ENCODE results near the gene C1QL3.

Gene C1QL3

DNA sequence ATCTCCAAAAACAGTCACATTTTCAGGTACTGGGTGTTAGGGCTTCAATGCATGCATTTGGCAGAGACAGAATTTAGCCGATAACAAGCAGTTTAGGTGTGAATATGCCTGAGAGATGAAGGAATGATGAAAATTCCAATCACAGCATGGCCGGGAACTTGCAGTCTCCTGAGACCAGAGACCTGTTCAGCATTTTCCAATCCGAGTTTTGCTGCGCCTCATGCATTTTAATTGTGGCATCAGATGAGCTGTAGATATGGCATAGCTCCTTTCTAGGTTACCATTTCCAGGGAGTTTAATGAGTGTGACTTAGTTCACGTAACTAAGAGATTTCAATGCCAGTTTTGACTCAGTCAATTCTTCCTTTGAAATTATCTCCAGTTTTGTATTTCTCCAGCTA is 14.5 kb upstream of the C1QL3 start:
- Histone ChIP-seq H3K27me3 (ENCODE audit: control insufficient read depth in 2 of 2, insufficient read depth in 2 of 2, low read length in 2 of 2) (no peaks in the 10 kb centered on the region), H3K4me3 (ENCODE audit: low read length in 2 of 2) (no peak overlapping the region), H3K9ac (ENCODE audit: low read depth in 1 of 2, low read length in 2 of 2) (no peak overlapping the region), H3K9me3 (ENCODE audit: control insufficient read depth in 2 of 2, low read length in 2 of 2) (no peaks in the 10 kb centered on the region), H3K4me1 (ENCODE audit: control insufficient read depth in 2 of 2, insufficient read depth in 2 of 2, low read length in 2 of 2) (no peaks in the 10 kb centered on the region), H3K36me3 (ENCODE audit: control insufficient read depth in 2 of 2, insufficient read depth in 2 of 2, low read length in 2 of 2) (no peaks in the 10 kb centered on the region), H3K27ac (ENCODE audit: low read depth in 2 of 2, low read length in 2 of 2) (no peak overlapping the region)

DNA sequence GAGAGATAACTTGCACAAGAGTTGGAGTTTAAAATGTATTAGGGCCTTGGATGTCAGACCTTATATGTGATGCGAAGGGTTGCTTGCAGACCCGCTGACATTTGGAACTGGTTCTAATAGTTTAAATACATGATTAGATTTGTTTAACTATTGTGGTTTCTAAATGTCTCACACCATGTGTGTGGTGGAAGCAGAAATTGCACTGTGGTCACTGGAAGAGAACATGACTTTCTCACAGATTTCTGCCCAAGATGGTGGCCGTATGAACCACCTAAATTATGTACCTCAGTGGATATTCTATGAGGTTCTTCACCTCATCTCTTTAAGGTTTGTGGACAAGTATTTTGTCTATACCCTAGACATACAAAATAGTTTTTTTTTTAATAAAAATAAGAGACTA is 8.2 kb upstream of the C1QL3 start:
- no peaks in the 10 kb centered on the region for H3K9me3 ChIP-seq (ENCODE audit: control insufficient read depth in 2 of 2, low read length in 2 of 2)
- no peaks in the 10 kb centered on the region for H3K27me3 ChIP-seq (ENCODE audit: control insufficient read depth in 2 of 2, insufficient read depth in 2 of 2, low read length in 2 of 2)
- H3K4me1 ChIP-seq (ENCODE audit: control insufficient read depth in 2 of 2, insufficient read depth in 2 of 2, low read length in 2 of 2) = no peaks in the 10 kb centered on the region
- H3K27ac ChIP-seq (ENCODE audit: low read depth in 2 of 2, low read length in 2 of 2) = no peak overlapping the region
- no peaks in the 10 kb centered on the region for H3K36me3 ChIP-seq (ENCODE audit: control insufficient read depth in 2 of 2, insufficient read depth in 2 of 2, low read length in 2 of 2)
- H3K4me3 ChIP-seq (ENCODE audit: low read length in 2 of 2) = no peak overlapping the region
- no peak overlapping the region for H3K9ac ChIP-seq (ENCODE audit: low read depth in 1 of 2, low read length in 2 of 2)

DNA sequence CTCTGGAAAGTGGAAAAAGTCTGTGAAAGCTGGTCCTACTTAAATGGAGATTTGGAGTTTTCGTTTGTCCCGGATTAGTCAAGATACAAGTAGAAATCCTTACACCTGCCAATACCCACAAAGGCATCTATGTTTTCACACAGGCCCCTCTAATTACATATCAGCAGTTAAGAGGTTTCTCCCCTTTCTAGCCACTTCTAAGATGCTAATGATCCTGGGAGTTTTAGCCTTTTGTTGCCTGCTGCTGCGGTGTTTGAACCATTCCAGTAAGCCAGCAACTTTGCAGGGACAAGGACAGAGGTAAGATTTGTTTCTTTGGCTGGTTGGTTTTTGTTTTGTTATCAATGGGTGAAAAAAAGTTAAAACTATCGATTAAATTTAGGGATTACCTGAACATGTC is 5.8 kb upstream of the C1QL3 start:
- Histone ChIP-seq H3K9me3 (ENCODE audit: control insufficient read depth in 2 of 2, low read length in 2 of 2) (no peaks in the 10 kb centered on the region), H3K27me3 (ENCODE audit: control insufficient read depth in 2 of 2, insufficient read depth in 2 of 2, low read length in 2 of 2) (no peaks in the 10 kb centered on the region), H3K27ac (ENCODE audit: low read depth in 2 of 2, low read length in 2 of 2) (no peak overlapping the region)

DNA sequence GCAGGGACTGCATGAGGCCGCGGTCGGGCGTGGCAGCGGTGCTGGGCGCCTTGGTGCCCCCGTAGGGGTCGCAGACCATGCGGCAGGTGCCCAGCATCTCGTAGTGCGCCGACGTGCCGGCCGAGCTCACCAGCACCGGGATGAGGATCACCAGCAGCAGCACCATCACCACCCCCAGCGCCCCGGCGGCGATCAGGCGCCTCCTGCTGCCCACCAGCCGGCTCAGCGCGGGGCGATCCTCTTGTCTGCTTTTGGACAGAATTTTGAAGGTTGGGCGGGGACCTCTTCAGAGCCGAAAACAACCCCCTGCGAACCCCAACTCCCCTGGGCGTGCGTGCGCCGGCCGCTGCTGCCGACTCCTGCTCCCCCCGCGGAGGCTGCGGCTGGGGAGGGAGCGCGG is 779 bp downstream of the C1QL3 start:
- H3K27me3 ChIP-seq (ENCODE audit: control insufficient read depth in 2 of 2, insufficient read depth in 2 of 2, low read length in 2 of 2) = peaks cover 6 to 10% of the 10 kb centered on the region in 2 donors
- no peak overlapping the region for H3K27ac ChIP-seq (ENCODE audit: low read depth in 2 of 2, low read length in 2 of 2)
- H3K4me3 ChIP-seq (ENCODE audit: low read length in 2 of 2) = peak overlapping the region in 1 of 2 donors; percentile 56
- H3K4me1 ChIP-seq (ENCODE audit: control insufficient read depth in 2 of 2, insufficient read depth in 2 of 2, low read length in 2 of 2) = peaks cover 2% of the 10 kb centered on the region in 2 donors
- H3K9me3 ChIP-seq (ENCODE audit: control insufficient read depth in 2 of 2, low read length in 2 of 2) = no peaks in the 10 kb centered on the region
- no peak overlapping the region for H3K9ac ChIP-seq (ENCODE audit: low read depth in 1 of 2, low read length in 2 of 2)
- H3K36me3 ChIP-seq (ENCODE audit: control insufficient read depth in 2 of 2, insufficient read depth in 2 of 2, low read length in 2 of 2) = no peaks in the 10 kb centered on the region

More for the DNA sequence above, 5.8 kb upstream of the C1QL3 start:
- Histone ChIP-seq H3K36me3 (ENCODE audit: control insufficient read depth in 2 of 2, insufficient read depth in 2 of 2, low read length in 2 of 2) (no peaks in the 10 kb centered on the region), H3K4me3 (ENCODE audit: low read length in 2 of 2) (no peak overlapping the region), H3K9ac (ENCODE audit: low read depth in 1 of 2, low read length in 2 of 2) (no peak overlapping the region), H3K4me1 (ENCODE audit: control insufficient read depth in 2 of 2, insufficient read depth in 2 of 2, low read length in 2 of 2) (no peaks in the 10 kb centered on the region)

DNA sequence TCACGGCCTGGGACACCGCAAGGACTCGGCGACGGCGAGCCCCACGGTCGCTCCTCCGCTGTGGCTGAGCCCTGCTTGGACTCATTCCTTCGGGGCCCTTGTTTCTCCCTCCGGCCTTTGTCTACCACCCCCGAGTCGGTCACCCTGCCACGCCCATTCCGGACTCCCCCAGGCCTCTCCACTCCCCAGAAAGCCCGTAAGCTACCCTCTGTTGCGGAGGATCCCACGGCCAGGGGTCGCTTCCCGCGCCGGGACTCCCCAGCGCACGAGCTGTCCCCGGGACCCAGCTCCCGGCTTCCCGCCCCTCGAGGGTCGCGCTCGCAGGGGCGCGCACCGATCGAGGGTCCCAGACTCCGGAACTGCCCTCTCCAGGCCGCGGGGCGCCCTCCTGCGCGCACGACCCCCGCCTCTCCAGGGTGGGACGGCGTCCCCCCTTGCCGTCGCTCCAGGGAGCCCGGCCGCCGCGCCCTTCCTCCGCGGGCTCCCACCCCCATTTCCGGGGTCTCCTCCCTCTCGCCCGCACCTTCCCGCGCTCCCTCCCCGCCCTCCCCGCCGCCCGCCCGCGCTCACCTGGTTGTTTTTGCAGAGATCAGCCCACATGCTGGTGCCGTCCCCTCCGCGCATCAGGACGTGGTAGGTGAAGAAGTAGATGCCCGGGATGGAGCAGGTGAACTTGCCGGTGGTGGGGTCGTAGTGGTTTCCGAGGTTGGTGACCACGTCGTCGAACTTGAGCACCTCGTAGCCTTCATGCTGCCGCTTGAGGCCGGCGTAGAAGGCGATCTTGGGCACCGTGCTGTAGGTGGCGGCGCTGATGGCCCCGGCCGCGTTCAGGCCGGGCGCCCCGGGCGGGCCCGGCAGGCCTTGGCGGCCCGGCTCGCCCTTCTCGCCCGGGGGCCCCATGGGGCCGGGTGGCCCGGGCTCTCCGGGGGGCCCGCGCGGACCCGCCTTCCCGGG is 1.5 kb downstream of the C1QL3 start:
- Histone ChIP-seq H3K4me3 (ENCODE audit: low read length in 2 of 2) (peak overlapping the region; percentile 26 to 49), H3K36me3 (ENCODE audit: control insufficient read depth in 2 of 2, insufficient read depth in 2 of 2, low read length in 2 of 2) (no peaks in the 10 kb centered on the region), H3K9me3 (ENCODE audit: control insufficient read depth in 2 of 2, low read length in 2 of 2) (no peaks in the 10 kb centered on the region), H3K27me3 (ENCODE audit: control insufficient read depth in 2 of 2, insufficient read depth in 2 of 2, low read length in 2 of 2) (peaks cover 6 to 10% of the 10 kb centered on the region in 2 donors), H3K9ac (ENCODE audit: low read depth in 1 of 2, low read length in 2 of 2) (no peak overlapping the region), H3K4me1 (ENCODE audit: control insufficient read depth in 2 of 2, insufficient read depth in 2 of 2, low read length in 2 of 2) (peaks cover 2% of the 10 kb centered on the region in 2 donors), H3K27ac (ENCODE audit: low read depth in 2 of 2, low read length in 2 of 2) (no peak overlapping the region)

DNA sequence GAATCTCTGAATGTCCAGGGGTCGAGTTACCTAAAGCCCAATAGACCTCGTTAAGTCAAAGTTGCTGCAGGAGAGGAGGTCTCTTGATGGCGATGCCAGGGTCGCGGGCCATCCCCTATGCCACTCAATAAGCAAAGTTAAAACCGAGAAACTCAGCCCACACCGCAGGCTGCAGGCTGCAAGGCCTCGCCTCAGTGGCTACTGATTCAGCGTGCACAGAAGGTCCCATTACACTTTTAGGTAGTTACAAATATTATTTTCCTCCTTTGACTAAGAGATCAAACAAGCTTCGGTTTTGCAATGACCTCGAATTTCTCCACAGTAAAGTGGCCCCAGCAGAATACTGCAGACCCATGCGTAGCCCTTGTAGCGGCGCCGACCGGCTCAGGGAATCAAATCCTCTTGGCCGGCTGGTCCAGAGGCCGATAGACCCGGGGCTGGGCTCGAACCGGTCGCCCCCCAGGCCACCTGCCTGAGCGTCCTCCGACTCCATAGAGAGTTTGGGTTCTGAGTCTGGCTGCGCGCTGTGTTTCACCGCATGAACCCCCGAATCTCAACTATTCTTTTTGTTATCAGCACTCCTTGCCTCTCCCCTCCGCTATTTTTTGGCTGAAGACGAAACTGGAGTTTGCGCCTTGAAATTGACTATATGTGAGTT is 2.3 kb downstream of the C1QL3 start:
- H3K36me3 ChIP-seq (ENCODE audit: control insufficient read depth in 2 of 2, insufficient read depth in 2 of 2, low read length in 2 of 2) = no peaks in the 10 kb centered on the region
- H3K27ac ChIP-seq (ENCODE audit: low read depth in 2 of 2, low read length in 2 of 2) = no peak overlapping the region
- peaks cover 6 to 10% of the 10 kb centered on the region in 2 donors for H3K27me3 ChIP-seq (ENCODE audit: control insufficient read depth in 2 of 2, insufficient read depth in 2 of 2, low read length in 2 of 2)
- no peak overlapping the region for H3K9ac ChIP-seq (ENCODE audit: low read depth in 1 of 2, low read length in 2 of 2)
- H3K4me1 ChIP-seq (ENCODE audit: control insufficient read depth in 2 of 2, insufficient read depth in 2 of 2, low read length in 2 of 2) = peaks cover 2% of the 10 kb centered on the region in 2 donors
- peak overlapping the region in 1 of 2 donors; percentile 9 for H3K4me3 ChIP-seq (ENCODE audit: low read length in 2 of 2)
- H3K9me3 ChIP-seq (ENCODE audit: control insufficient read depth in 2 of 2, low read length in 2 of 2) = no peaks in the 10 kb centered on the region

DNA sequence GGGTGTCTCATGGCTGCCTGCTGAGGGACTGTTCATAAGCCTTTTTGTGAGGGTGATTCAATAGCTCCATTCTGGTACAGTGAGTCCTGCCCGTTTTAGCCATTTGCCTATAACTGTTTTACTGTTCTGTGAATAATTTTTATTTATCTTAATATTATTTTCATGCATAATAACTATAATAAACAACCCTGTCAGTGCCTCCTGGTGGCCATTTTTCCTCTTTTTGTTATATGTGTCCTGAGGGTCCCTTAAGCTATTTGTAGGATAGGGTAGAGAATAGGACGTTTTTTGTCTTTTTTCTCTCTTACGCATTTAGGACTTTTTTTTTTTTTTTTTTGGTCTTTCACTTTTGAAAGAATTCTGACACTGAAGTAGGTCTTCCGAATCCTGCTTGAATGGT is 2.9 kb downstream of the C1QL3 start:
- H3K4me3 ChIP-seq (ENCODE audit: low read length in 2 of 2) = no peak overlapping the region
- no peaks in the 10 kb centered on the region for H3K36me3 ChIP-seq (ENCODE audit: control insufficient read depth in 2 of 2, insufficient read depth in 2 of 2, low read length in 2 of 2)
- peaks cover 6 to 10% of the 10 kb centered on the region in 2 donors for H3K27me3 ChIP-seq (ENCODE audit: control insufficient read depth in 2 of 2, insufficient read depth in 2 of 2, low read length in 2 of 2)
- H3K9ac ChIP-seq (ENCODE audit: low read depth in 1 of 2, low read length in 2 of 2) = no peak overlapping the region
- H3K27ac ChIP-seq (ENCODE audit: low read depth in 2 of 2, low read length in 2 of 2) = no peak overlapping the region
- H3K9me3 ChIP-seq (ENCODE audit: control insufficient read depth in 2 of 2, low read length in 2 of 2) = no peaks in the 10 kb centered on the region
- H3K4me1 ChIP-seq (ENCODE audit: control insufficient read depth in 2 of 2, insufficient read depth in 2 of 2, low read length in 2 of 2) = peaks cover 2% of the 10 kb centered on the region in 2 donors

DNA sequence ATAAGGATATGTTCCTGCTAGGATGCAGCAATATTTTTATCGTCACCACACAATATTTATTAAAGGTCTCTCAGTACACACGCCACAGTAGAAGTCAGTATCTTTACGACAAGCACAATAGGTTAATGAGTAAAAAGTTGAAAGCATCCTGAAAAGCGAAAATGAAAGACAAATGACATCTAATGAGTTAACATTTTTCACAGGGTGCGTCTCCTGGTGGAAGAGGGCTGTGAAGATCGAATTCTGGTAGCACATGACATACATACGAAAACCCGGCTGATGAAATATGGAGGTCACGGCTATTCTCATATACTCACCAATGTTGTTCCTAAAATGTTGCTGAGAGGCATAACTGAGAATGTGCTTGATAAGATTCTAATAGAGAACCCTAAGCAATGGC is 10.8 kb downstream of the C1QL3 start:
- H3K27me3 ChIP-seq (ENCODE audit: control insufficient read depth in 2 of 2, insufficient read depth in 2 of 2, low read length in 2 of 2) = no peaks in the 10 kb centered on the region
- H3K27ac ChIP-seq (ENCODE audit: low read depth in 2 of 2, low read length in 2 of 2) = no peak overlapping the region
- peaks cover 2% of the 10 kb centered on the region in 2 donors for H3K36me3 ChIP-seq (ENCODE audit: control insufficient read depth in 2 of 2, insufficient read depth in 2 of 2, low read length in 2 of 2)

DNA sequence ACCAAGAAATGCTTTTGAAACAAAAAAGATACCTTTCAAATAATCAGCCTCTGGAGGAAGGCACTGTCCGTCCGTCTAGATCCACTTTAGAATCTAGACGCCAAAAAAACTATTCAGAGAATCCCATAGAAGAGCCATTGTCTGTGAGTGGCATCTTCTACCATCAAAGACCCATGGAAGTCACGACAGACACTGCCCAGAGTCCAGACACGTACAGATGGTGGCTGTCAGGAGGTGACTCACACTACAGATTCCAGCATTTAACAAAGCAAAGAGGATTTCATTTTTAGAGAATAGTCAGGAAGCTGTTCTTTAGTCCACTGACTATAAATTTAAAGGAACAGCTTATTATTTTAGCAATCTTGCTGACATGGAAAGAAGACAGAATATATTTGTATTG is 11.7 kb downstream of the C1QL3 start:
- no peak overlapping the region for H3K27ac ChIP-seq (ENCODE audit: low read depth in 2 of 2, low read length in 2 of 2)
- H3K36me3 ChIP-seq (ENCODE audit: control insufficient read depth in 2 of 2, insufficient read depth in 2 of 2, low read length in 2 of 2) = peaks cover 2% of the 10 kb centered on the region in 2 donors
- no peak overlapping the region for H3K4me3 ChIP-seq (ENCODE audit: low read length in 2 of 2)
- H3K9me3 ChIP-seq (ENCODE audit: control insufficient read depth in 2 of 2, low read length in 2 of 2) = no peaks in the 10 kb centered on the region
- no peak overlapping the region for H3K9ac ChIP-seq (ENCODE audit: low read depth in 1 of 2, low read length in 2 of 2)
- H3K4me1 ChIP-seq (ENCODE audit: control insufficient read depth in 2 of 2, insufficient read depth in 2 of 2, low read length in 2 of 2) = no peaks in the 10 kb centered on the region
- H3K27me3 ChIP-seq (ENCODE audit: control insufficient read depth in 2 of 2, insufficient read depth in 2 of 2, low read length in 2 of 2) = no peaks in the 10 kb centered on the region

More for the DNA sequence above, 10.8 kb downstream of the C1QL3 start:
- H3K9me3 ChIP-seq (ENCODE audit: control insufficient read depth in 2 of 2, low read length in 2 of 2) = no peaks in the 10 kb centered on the region
- H3K4me1 ChIP-seq (ENCODE audit: control insufficient read depth in 2 of 2, insufficient read depth in 2 of 2, low read length in 2 of 2) = no peaks in the 10 kb centered on the region
- H3K4me3 ChIP-seq (ENCODE audit: low read length in 2 of 2) = no peak overlapping the region
- H3K9ac ChIP-seq (ENCODE audit: low read depth in 1 of 2, low read length in 2 of 2) = no peak overlapping the region

DNA sequence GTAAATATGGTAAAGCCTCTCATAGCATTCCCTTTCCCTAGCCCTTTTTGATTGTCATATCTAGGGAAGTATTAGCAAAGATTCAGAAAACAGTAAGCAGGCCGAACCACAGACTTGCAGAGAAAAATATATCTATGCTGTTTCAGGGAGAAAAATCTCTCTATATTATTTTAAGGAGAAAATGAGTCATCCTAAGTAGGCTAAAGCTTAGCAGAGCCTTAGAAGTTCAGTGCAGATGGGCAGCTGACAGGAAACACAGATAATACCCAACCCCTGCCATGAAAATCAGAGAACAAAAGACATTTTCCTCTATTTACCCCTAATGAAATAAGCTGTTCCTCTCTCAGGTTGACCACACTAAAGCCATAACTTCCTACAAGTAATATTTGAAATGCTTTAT is 16.5 kb downstream of the C1QL3 start:
- H3K27ac ChIP-seq (ENCODE audit: low read depth in 2 of 2, low read length in 2 of 2) = no peak overlapping the region
- H3K36me3 ChIP-seq (ENCODE audit: control insufficient read depth in 2 of 2, insufficient read depth in 2 of 2, low read length in 2 of 2) = peaks cover 0 to 2% of the 10 kb centered on the region in 2 donors
- no peaks in the 10 kb centered on the region for H3K9me3 ChIP-seq (ENCODE audit: control insufficient read depth in 2 of 2, low read length in 2 of 2)
- H3K4me3 ChIP-seq (ENCODE audit: low read length in 2 of 2) = no peak overlapping the region
- H3K4me1 ChIP-seq (ENCODE audit: control insufficient read depth in 2 of 2, insufficient read depth in 2 of 2, low read length in 2 of 2) = no peaks in the 10 kb centered on the region
- no peak overlapping the region for H3K9ac ChIP-seq (ENCODE audit: low read depth in 1 of 2, low read length in 2 of 2)
- H3K27me3 ChIP-seq (ENCODE audit: control insufficient read depth in 2 of 2, insufficient read depth in 2 of 2, low read length in 2 of 2) = no peaks in the 10 kb centered on the region

Measured in mucosa of rectum (tissue), 2 donors.